ENCODE data around the gene CST6.

- TF ChIP-seq CTCF (IDR thresholded peaks at IDR 0.05; ENCODE audit: insufficient read depth, low read depth, low read length) (no peak), EZH2 (IDR thresholded peaks at IDR 0.05; ENCODE audit: insufficient read depth, low read length) (no peak)
These were observed 29.6 kb upstream of the CST6 start for GRCh38 chr11:65981972-65982823.
